Erythroblast (primary cell): ENCODE data around the gene ARFGAP2.

Experiments
- GATA1 ChIP-seq: IDR thresholded peaks from 2 replicates; pipeline ENCODE4 v1.6.1; 2011; ENCODE audit warnings: low read depth, mild to moderate bottlenecking, control low read depth, low read length, moderate library complexity
- POLR2A ChIP-seq: IDR thresholded peaks from 2 replicates; pipeline ENCODE4 v1.6.1; 2011; ENCODE audit warnings: mild to moderate bottlenecking, low read length

DNA sequence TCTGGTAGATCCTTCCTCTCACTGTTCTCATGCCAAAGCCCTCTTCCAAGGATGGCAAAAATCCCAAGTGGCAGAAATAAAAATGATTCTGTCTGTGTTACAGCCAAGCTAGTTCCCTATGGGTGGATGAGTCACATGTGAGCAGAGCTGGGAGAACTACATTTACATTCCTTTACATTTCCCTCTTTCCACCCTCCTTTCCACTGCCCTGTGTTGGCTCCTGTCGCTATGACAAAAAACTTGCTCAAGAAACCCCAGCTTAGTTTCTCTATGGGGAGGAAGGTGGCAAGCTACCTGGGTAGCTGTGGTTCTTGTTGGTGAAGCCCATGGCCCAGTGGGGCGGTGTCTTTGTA, 27.9 kb upstream of the ARFGAP2 start:
- TF ChIP-seq POLR2A: no peak
- TF ChIP-seq GATA1: no peak
